HCT116 (cell line): ENCODE measurements around the gene COMMD3. TPM values are rescaled to one million over a fixed set of nuclear protein-coding genes. Genes with fewer than 3 reads are reported as not detected.

Experiments used
- ATAC-seq: fragments of 200-7000 bp; cut with Tn5 transposase; 2 replicates; pipeline ENCODE4 v1.9.1; 2020; ENCODE audit warnings: mild to moderate bottlenecking, moderate library complexity
- BruUV-seq: library from RNA; stranded (reverse); fragments of 400-500 nt; replicated peaks from 2 replicates; lab custom pipeline; 2021; lab: Mats Ljungman, UMichigan
- CTCF ChIA-PET: fragments of 300-600 bp; sonication (Branson Sonifier 250); formaldehyde crosslinking; loops from one replicate; lab custom pipeline; 2021; ENCODE audit warnings: antibody characterized with exemption; lab: Charles Lee
- POLR2A ChIA-PET: fragments of 300-600, 350-600 bp; sonication (Branson Sonifier 250); formaldehyde crosslinking; loops from one replicate; lab custom pipeline; 2021; ENCODE audit warnings: antibody characterized with exemption; lab: Charles Lee
- RAD21 ChIA-PET, 2 experiments: fragments of 300-600 bp; sonication (Branson Sonifier 250); formaldehyde crosslinking; loops; one replicate each; lab custom pipeline; 2023; ENCODE audit warnings: low total read pairs in 2 of 2; ENCODE audit not compliant: uncharacterized antibody in 2 of 2, unreplicated experiment in 2 of 2, low non-redundant PET in 1 of 2; lab: Charles Lee
- DNase-seq: peaks from one replicate; pipeline ENCODE4 v3.0.0-alpha.2; 2010; ENCODE audit warnings: low read depth, low spot score
- H2AFZ ChIP-seq: fragments of 200-600 bp; shearing (Covaris generic), sonication (generic); 2 replicates; pipeline ENCODE4 v1.6.1; 2017; ENCODE audit warnings: low read depth, mixed run types, mixed read lengths, antibody characterized with exemption, low read length; ENCODE audit not compliant: poor library complexity, severe bottlenecking
- H3K27ac ChIP-seq: 2 replicates; pipeline ENCODE4 v1.5.1; 2012; ENCODE audit warnings: low read depth, low read length
- H3K27me3 ChIP-seq: fragments of 200-600 bp; sonication (generic); 2 replicates; pipeline ENCODE4 v1.6.1; 2016; ENCODE audit warnings: mixed run types, low read length, mixed read lengths; ENCODE audit not compliant: insufficient read depth
- H3K36me3 ChIP-seq, 2 experiments: fragments of 200-500 bp in 1 of 2; fragments of 200-600 bp in 1 of 2; sonication (Bioruptor generic) in 1 of 2; sonication (generic) in 1 of 2; 2 replicates each; pipeline versions ENCODE4 v1.5.1 to v1.6.1; 2014 to 2016; ENCODE audit warnings: low read length in 2 of 2, inconsistent platforms in 1 of 2, mixed read lengths in 1 of 2, mixed run types in 1 of 2; ENCODE audit not compliant: insufficient read depth in 2 of 2, control insufficient read depth in 1 of 2
- H3K4me1 ChIP-seq, 2 experiments: fragments of 200-600 bp in 1 of 2; sonication (generic) in 1 of 2; 2 replicates each; pipeline versions ENCODE4 v1.5.1 to v1.6.1; 2012 to 2017; ENCODE audit warnings: low read length in 2 of 2, inconsistent platforms in 1 of 2, mild to moderate bottlenecking in 1 of 2, mixed read lengths in 1 of 2, mixed run types in 1 of 2, moderate library complexity in 1 of 2; ENCODE audit not compliant: insufficient read depth in 2 of 2, control insufficient read depth in 1 of 2
- H3K4me2 ChIP-seq: fragments of 200-600 bp; sonication (generic); 2 replicates; pipeline ENCODE4 v1.6.1; 2017; ENCODE audit warnings: mixed run types, low read length, mixed read lengths
- H3K4me3 ChIP-seq, 2 experiments: fragments of 200-600 bp in 1 of 2; sonication (generic) in 1 of 2; replicated peaks in 1 of 2; 2 replicates each; pipeline ENCODE4 v1.5.1; 2011 to 2016; ENCODE audit warnings: low read length in 2 of 2, control low read depth in 1 of 2, low read depth in 1 of 2, mild to moderate bottlenecking in 1 of 2, mixed read lengths in 1 of 2, mixed run types in 1 of 2
- H3K79me2 ChIP-seq: fragments of 200-600 bp; sonication (generic); 2 replicates; pipeline ENCODE4 v1.6.1; 2017; ENCODE audit warnings: mild to moderate bottlenecking, mixed run types, low read length, moderate library complexity, mixed read lengths; ENCODE audit not compliant: insufficient read depth
- H3K9ac ChIP-seq: fragments of 200-600 bp; sonication (generic); 2 replicates; pipeline ENCODE4 v1.6.1; 2016; ENCODE audit warnings: low read length, mixed read lengths
- H3K9me2 ChIP-seq: fragments of 200-600 bp; sonication (generic), shearing (Covaris generic); 2 replicates; pipeline ENCODE4 v1.6.1; 2017; ENCODE audit warnings: mixed run types, mild to moderate bottlenecking, moderate library complexity; ENCODE audit not compliant: insufficient read depth
- H3K9me3 ChIP-seq, 2 experiments: fragments of 200-500 bp in 1 of 2; fragments of 200-600 bp in 1 of 2; sonication (Bioruptor generic) in 1 of 2; sonication (generic) in 1 of 2; 2 replicates each; pipeline ENCODE4 v1.6.1; 2014 to 2017; ENCODE audit warnings: low read length in 2 of 2, mixed read lengths in 2 of 2, inconsistent platforms in 1 of 2, low read depth in 1 of 2, mild to moderate bottlenecking in 1 of 2, mixed run types in 1 of 2, moderate library complexity in 1 of 2; ENCODE audit not compliant: control insufficient read depth in 1 of 2, insufficient read depth in 1 of 2
- H4K20me1 ChIP-seq: fragments of 200-600 bp; sonication (generic), shearing (Covaris generic); 2 replicates; pipeline ENCODE4 v1.6.1; 2017; ENCODE audit warnings: mixed run types, mild to moderate bottlenecking, moderate library complexity; ENCODE audit not compliant: insufficient read depth
- ATF3 ChIP-seq: IDR thresholded peaks from 2 replicates; pipeline ENCODE4 v1.6.1; 2012
- CEBPB ChIP-seq: IDR thresholded peaks from 2 replicates; pipeline ENCODE4 v1.6.1; 2012; ENCODE audit warnings: low read depth
- CTCF ChIP-seq, 3 experiments: fragments of 200-600 bp in 1 of 3; sonication (generic) in 1 of 3; IDR thresholded peaks in 2 of 3; conservative IDR thresholded peaks in 1 of 3; 2 replicates each; pipeline ENCODE4 v1.5.1; 2012 to 2017; ENCODE audit warnings: low read depth in 2 of 3, low read length in 2 of 3, antibody characterized with exemption in 1 of 3, borderline replicate concordance in 1 of 3, control low read depth in 1 of 3, mild to moderate bottlenecking in 1 of 3, mixed read lengths in 1 of 3, mixed run types in 1 of 3, moderate library complexity in 1 of 3; ENCODE audit not compliant: insufficient read depth in 1 of 3
- ELF1 ChIP-seq: IDR thresholded peaks from 2 replicates; pipeline ENCODE4 v1.6.1; 2012; ENCODE audit warnings: low read depth, borderline replicate concordance
- FOSL1 ChIP-seq: IDR thresholded peaks from 2 replicates; pipeline ENCODE4 v1.6.1; 2012; ENCODE audit warnings: low read depth
- POLR2A ChIP-seq: IDR thresholded peaks from 2 replicates; pipeline ENCODE4 v1.7.0; 2011; ENCODE audit warnings: borderline replicate concordance; ENCODE audit not compliant: insufficient read depth, insufficient read length; ENCODE audit errors: extremely low read depth
- POLR2AphosphoS5 ChIP-seq: IDR thresholded peaks from 2 replicates; pipeline ENCODE4 v1.6.1; 2011; ENCODE audit warnings: mild to moderate bottlenecking, low read depth, low read length, moderate library complexity
- SIN3A ChIP-seq: IDR thresholded peaks from 2 replicates; pipeline ENCODE4 v1.6.1; 2012; ENCODE audit warnings: low read depth
- SRF ChIP-seq: IDR thresholded peaks from 2 replicates; pipeline ENCODE4 v1.6.1; 2012; ENCODE audit warnings: low read depth
- ZFX ChIP-seq: fragments of 450-650 bp; IDR thresholded peaks from 2 replicates; pipeline ENCODE4 v1.6.1; 2017
- ZNF274 ChIP-seq: fragments of 200-500 bp; sonication (Bioruptor generic); IDR thresholded peaks from 2 replicates; pipeline ENCODE4 v1.6.1; 2014; ENCODE audit warnings: mild to moderate bottlenecking, low read depth, low read length, inconsistent platforms
- intact Hi-C: fragments of 100-400 bp; cut with micrococcal nuclease; formaldehyde crosslinking; loops from 2 replicates; pipeline ENCODE4 v1.10.0; 2022
- total RNA-seq: library from RNA; stranded (reverse); gene quantifications from one replicate; pipeline ENCODE4 v1.2.1, GENCODE V29; 2021; ENCODE audit not compliant: unreplicated experiment

The COMMD3 gene
- total RNA-seq, 1 experiment from 2014 or later: 43.0 TPM

DNA sequence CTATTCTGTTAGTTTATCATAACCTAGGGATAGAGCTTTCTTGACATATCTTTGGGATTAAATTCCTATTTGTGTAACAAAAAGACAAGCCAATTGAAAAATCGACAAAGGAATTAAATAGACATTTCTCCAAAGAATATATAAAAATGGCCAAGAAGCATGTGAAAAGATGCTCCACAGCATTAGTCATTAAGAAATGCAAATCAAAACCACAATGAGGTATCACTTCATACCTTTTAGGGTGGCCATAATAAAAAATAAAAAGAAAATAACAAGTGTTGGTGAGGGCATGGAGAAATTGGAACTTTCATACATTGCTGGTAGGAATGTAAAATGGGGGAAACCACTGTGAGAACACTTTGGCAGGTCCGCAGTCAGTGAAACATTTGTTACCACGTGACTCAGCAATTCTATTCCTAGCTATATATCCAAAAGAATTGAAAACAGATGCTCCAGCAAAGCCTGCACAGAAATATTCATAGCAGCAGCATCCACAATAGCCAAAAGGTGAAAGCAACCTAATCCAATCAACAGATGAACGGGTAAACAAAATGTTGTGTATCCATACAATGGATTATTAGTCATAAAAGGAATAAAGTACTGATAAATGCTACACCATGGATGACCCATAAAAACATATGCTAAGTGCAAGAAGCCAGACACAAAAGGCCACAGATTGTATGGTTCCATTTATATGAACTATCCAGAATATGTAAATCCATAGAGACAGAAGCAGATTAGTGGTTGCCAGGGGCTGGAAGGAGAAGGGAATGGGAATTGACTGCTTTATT is 49.7 kb downstream of the COMMD3 start:
- BruUV-seq: no TSS peak
- no peaks in the 10 kb centered on the region for H3K27me3 ChIP-seq
- no peak overlapping the region for H3K4me2 ChIP-seq
- ChIA-PET POLR2A (no interaction called here), RAD21 (no interaction called here), CTCF (no interaction called here)
- DNase-seq (no peak), ATAC-seq (no peak)
- intact Hi-C loops: no loop called here
- TF ChIP-seq CEBPB: no peak
- no peak for TF ChIP-seq SRF
- TF ChIP-seq POLR2A: no peak
- no peak for TF ChIP-seq ZFX
- TF ChIP-seq POLR2AphosphoS5: no peak
- TF ChIP-seq SIN3A: no peak
- TF ChIP-seq FOSL1: no peak
- TF ChIP-seq ELF1: no peak
- no peak for TF ChIP-seq ZNF274
- no peak for TF ChIP-seq ATF3
- no peak for TF ChIP-seq CTCF (IDR thresholded peaks at IDR 0.05 in 2 of 3, conservative IDR thresholded peaks at IDR 0.05 in 1 of 3; ENCODE audit: borderline replicate concordance in 1 of 3, insufficient read depth in 1 of 3, low read depth in 2 of 3, low read length in 2 of 3)
- no peaks in the 10 kb centered on the region for H3K36me3 ChIP-seq
- H4K20me1 ChIP-seq: no peaks in the 10 kb centered on the region
- H3K9me2 ChIP-seq: no peaks in the 10 kb centered on the region; the same call in 1 of the 2 replicates
- H3K9ac ChIP-seq: no peak overlapping the region
- no peak overlapping the region for H3K4me3 ChIP-seq
- peak overlapping the region; percentile 10 for H2AFZ ChIP-seq
- H3K9me3 ChIP-seq: no peaks in the 10 kb centered on the region
- no peaks in the 10 kb centered on the region for H3K79me2 ChIP-seq
- no peak overlapping the region for H3K27ac ChIP-seq
- H3K4me1 ChIP-seq: no peaks in the 10 kb centered on the region
